Sigmoid colon (tissue), 4 donors: ENCODE measurements around the gene SMG5.

ENCODE experiments used
- CTCF ChIP-seq, 4 experiments: fragments of 450-650 bp in 3 of 4; fragments of 200-600 bp in 1 of 4; IDR thresholded peaks; one replicate each; pipeline ENCODE4 v1.5.1; 2016 to 2019; ENCODE audit warnings: antibody characterized with exemption in 4 of 4, mild to moderate bottlenecking in 3 of 4, moderate library complexity in 2 of 4
- POLR2A ChIP-seq, 2 donors: fragments of 450-650 bp; IDR thresholded peaks; one replicate each; pipeline ENCODE4 v1.6.1; 2016; ENCODE audit warnings: antibody characterized with exemption in 2 of 2, mild to moderate bottlenecking in 2 of 2, moderate library complexity in 2 of 2
- POLR2AphosphoS5 ChIP-seq, 4 donors: sonication (generic); formaldehyde crosslinking; IDR thresholded peaks; one replicate each; pipeline ENCODE4 v1.6.1; 2017; ENCODE audit warnings: antibody characterized with exemption in 4 of 4

- TF ChIP-seq CTCF (IDR thresholded peaks at IDR 0.05) (no peak), POLR2A (IDR thresholded peaks at IDR 0.05) (no peak), POLR2AphosphoS5 (IDR thresholded peaks at IDR 0.05) (no peak)
Observed at GRCh38 chr1:156268336-156268735, 14.3 kb downstream of the SMG5 start.
